GM18867 (cell line): ENCODE measurements around the gene CYYR1.

ENCODE experiments used
- ATAC-seq: cut with Tn5 transposase; IDR thresholded peaks from one replicate; pipeline ENCODE4 v1.9.1; 2021; ENCODE audit warnings: mild to moderate bottlenecking, moderate library complexity; ENCODE audit not compliant: unreplicated experiment

Gene CYYR1

GRCh38 chr21:26554365-26554764 lies 18.7 kb downstream of the CYYR1 start:
- no peak for ATAC-seq

DNA sequence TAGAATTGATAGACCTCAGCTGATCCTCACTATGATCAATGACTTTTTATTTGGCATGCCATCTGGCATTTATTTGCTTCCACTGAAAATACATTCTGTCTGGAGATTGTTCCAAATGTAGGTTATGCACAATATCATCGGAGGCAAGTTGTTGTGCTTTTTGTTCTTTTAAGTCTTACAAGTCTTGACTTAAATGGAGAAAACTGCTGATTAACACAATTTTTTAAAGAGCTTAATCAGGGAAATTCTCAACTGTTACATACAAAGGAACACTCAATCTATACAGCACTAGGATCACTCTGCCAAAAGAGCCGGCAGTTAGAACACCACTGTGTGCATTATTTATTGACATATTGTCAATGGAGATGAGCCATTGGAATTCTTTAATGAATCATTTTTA lies 19.2 kb downstream of the CYYR1 start:
- no peak for ATAC-seq

- no peak for ATAC-seq
Observed at GRCh38 chr21:26550326-26550725, 22.8 kb downstream of the CYYR1 start.

DNA sequence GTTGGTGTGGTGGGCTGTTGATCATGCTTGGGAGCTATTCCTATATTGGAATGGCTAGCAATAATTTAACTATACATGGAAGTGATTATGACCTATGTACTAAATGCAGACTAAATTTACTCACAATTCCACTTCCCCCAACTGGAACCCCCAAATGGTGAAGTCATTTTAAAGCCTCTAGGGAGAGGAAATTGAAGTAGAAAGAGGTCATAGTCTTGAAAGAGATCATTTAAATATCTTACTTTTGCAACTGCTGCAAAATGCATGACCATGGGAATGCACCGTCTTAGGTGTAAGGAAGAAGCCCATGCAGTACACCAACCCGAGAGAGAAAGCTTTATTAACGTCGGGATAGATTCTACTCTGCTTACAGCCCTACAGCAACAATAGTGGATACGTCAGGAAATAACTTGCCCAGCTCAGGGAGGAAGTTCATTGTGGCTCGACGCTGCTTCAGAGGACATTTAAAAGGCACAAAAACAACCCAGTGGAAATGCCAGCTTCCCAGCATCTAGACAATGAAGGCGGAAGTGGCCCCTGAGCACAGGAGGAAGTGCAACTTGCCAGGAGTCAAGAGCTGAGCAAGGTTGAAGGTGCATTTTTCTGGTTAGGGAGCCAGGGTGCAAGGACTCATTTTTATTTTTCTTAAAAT lies 26.5 kb downstream of the CYYR1 start:
- ATAC-seq: no peak

- no peak for ATAC-seq
Observed at GRCh38 chr21:26544201-26544775, 28.8 kb downstream of the CYYR1 start.

DNA sequence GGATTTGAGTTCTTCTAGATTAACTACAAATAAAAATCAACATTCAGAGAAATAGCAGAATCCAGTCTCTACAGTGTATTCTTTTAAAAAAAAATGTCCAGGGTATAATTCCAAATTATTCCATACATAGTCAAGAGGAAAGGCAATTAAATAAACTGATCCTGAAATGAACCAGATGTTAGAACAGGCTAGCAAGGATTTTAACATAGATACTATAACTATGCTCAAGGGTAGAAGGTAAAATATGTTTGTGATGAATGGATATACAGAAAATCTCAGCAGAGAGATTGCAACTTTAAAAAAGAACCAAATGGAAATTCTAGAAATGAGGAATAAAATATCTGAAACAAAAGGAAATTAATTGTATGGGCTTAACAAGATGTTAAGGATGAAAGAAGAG lies 32.4 kb downstream of the CYYR1 start:
- no peak for ATAC-seq

DNA sequence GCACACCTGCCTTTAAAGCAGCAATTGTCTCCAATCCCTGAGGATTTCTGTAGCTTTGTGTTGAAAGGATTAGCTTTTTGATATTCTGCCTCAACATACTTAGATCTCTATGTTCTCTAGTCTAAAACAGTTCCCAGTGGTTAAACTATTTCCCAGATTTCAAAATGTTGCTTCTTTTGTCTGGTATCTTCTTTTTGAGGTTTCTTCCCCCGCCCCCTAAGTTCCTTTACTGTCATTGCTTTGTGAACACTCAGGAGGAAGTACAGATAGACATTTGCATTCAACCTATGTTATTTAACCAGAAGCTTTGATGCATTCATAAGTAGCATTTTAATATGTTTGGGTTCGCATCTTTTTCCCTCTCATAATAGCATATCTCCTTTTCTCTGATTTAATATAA lies 33.5 kb downstream of the CYYR1 start:
- ATAC-seq: no peak

GRCh38 chr21:26534517-26534916 lies 38.6 kb downstream of the CYYR1 start:
- ATAC-seq: no peak

- ATAC-seq: no peak
Observed at GRCh38 chr21:26532208-26532607, 40.9 kb downstream of the CYYR1 start.

DNA sequence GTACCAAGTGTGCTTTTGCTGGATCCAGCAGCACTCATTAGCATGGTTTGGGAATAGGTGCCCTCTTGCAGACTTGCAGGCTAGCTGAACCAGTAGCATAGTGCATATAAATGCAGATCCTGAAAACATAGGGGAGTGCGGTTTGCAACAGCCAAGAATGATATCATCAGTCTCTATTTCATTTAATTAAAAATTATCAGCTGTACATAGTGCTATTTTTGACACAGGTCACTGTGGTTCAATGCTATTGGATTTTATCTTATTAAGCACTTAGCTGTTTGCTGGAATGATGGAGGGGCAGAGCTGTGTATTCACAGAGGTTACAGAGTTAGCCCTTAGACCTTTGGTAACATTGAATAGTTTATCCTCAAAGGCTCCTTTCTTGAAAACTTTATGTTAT lies 43.6 kb downstream of the CYYR1 start:
- ATAC-seq: no peak

- no peak for ATAC-seq
Observed at GRCh38 chr21:26528882-26529281, 44.2 kb downstream of the CYYR1 start.

- no peak for ATAC-seq
Observed at GRCh38 chr21:26522704-26523103, 50.4 kb downstream of the CYYR1 start.

GRCh38 chr21:26519142-26519541 lies 53.9 kb downstream of the CYYR1 start:
- ATAC-seq: no peak

- ATAC-seq: no peak
Observed at GRCh38 chr21:26515257-26515656, 57.8 kb downstream of the CYYR1 start.

- ATAC-seq: no peak
Observed at GRCh38 chr21:26513212-26513611, 59.9 kb downstream of the CYYR1 start.

GRCh38 chr21:26512664-26513063 lies 60.4 kb downstream of the CYYR1 start:
- ATAC-seq: no peak

DNA sequence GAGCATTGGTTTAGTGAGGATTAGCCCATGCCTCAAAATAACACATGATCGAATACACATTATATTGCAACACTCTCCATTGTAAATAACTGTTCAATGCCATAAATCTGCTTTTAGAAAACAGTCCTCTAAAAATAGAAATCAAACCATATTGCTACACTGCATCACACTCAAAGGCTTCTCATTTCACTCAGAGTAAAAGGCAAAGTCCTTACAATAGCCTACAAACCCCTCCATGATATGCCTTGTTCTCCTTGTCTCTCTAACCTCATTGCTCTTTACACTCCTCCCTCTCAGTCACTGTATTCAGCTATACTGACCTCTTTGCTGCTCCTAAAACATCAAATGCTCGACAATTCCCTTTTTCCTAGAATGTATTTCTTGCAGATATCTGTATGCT lies 64.2 kb downstream of the CYYR1 start:
- no peak for ATAC-seq

DNA sequence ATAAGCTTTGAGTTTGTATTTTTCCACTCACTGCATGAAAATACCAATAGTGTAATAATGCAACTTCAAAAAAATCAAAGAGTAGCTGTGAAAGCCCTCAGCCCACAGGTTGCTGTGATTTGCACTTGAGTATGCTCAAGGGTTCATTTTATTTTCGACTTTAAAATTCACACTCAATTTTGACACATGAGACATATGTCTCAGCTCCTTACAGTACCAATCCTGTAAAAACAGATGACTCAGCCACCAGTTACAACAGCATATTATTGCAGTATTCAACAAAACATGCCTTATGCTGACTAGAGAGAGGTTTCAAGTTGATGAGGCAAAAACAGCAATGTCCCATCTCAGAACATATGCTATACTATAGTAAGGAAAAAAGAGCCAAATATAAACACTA lies 66.1 kb downstream of the CYYR1 start:
- ATAC-seq: no peak

DNA sequence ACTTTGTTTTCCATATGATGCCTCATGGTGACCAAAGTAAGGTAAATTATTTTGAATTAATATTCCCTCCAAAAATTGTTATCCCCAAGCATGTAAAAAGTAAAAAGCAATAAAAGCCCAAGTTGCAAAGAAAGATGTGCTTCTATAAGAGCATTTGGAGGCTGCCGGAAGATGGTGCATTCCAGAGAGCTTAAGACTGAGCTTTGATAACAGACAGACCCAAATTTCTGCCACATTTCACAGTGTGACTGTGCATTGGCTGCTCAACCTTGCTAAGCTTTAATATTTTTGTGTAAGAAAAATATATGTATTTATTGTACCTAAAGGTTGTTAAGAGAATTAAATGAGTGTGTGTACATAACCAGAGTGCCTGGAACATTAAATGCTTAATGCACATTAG lies 67.9 kb downstream of the CYYR1 start:
- no peak for ATAC-seq

- no peak for ATAC-seq
Observed at GRCh38 chr21:26503414-26503813, 69.7 kb downstream of the CYYR1 start.

- no peak for ATAC-seq
Observed at GRCh38 chr21:26501495-26502021, 71.5 kb downstream of the CYYR1 start.

GRCh38 chr21:26499495-26499894 lies 73.6 kb downstream of the CYYR1 start:
- ATAC-seq: no peak
